GM18870 (cell line): ENCODE results near the gene PACC1.
"Not testable (repeated sequence)": the region's sequence is repeated elsewhere in the genome, so short reads cannot be mapped to it uniquely, and the experiment has no call there.

Experiments
- ATAC-seq: cut with Tn5 transposase; IDR thresholded peaks from one replicate; pipeline ENCODE4 v1.9.1; 2021; ENCODE audit warnings: moderate library complexity; ENCODE audit not compliant: unreplicated experiment

Gene PACC1

GRCh38 chr1:212397171-212397570, 17.5 kb downstream of the PACC1 start:
- ATAC-seq: no peak

DNA sequence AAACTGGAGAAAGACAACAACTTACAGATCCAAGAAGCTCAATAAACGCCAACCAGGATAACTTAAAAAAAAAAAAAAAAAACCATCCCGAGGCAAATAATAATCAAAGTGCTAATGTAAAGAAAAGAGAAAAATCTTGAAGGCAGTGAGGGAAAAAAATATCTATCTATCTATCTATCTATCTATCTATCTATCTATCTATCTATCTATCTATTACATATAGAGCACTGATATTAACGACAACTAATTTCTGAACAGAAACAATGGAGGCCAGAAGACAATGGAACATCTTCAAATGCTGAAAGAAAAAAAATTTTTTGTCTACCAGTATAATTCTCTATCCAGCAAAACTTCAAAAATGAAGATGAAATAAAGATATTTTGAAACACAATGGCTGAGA, 18.0 kb downstream of the PACC1 start:
- no peak for ATAC-seq

DNA sequence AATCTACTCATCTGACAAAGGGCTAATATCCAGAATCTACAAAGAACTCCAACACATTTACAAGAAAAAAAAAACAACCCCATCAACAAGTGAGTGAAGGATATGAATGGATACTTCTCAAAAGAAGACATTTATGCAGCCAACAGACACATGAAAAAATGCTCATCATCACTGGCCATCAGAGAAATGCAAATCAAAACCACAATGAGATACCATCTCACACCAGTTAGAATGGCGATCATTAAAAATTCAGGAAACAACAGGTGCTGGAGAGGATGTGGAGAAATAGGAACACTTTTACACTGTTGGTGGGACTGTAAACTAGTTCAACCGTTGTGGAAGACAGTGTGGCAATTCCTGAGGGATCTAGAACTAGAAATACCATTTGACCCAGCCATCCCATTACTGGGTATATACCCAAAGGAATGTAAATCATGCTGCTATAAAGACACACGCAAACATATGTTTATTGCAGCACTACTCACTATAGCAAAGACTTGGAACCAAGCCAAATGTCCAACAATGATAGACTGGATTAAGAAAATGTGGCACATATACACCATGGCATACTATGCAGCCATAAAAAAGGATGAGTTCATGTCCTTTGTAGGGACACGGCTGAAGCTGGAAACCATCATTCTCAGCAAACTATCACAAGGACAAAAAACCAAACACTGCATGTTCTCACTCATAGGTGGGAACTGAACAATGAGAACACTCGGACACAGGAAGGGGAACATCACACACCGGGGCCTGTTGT, 18.8 kb downstream of the PACC1 start:
- not testable (repeated sequence) for ATAC-seq

DNA sequence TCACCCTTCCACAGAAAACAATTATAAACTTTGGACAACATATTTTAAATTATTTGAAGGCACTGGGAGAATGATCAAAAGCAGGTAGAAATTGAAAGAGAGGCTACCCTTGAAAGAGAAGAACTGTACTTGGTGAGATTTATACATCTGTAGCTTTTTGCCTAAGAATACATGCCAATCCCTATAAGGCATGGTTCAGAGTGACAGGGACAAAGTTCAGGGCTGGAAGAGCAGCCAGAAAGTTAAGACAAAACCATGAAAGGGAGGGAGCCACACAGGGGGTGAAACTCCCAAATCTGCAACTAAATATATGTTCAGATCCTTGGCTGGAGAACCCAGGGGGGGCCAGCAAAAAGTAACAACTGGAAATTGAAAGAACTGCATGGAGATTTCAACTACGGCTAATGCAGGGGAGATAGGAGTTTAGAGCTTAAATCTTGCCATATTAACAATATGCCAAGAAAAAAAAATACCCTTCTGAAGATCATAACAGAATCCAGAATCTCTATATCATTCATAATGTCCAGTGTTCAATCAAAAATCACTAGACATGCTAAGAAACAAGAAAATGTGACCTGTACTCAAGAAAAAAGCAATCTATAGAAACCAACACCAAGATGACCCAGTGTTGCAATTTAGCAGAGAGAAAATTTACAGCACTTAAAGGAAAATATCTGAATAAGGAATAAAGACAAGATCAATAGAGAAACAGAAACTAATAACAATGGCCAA, 25.5 kb downstream of the PACC1 start:
- ATAC-seq: no peak

DNA sequence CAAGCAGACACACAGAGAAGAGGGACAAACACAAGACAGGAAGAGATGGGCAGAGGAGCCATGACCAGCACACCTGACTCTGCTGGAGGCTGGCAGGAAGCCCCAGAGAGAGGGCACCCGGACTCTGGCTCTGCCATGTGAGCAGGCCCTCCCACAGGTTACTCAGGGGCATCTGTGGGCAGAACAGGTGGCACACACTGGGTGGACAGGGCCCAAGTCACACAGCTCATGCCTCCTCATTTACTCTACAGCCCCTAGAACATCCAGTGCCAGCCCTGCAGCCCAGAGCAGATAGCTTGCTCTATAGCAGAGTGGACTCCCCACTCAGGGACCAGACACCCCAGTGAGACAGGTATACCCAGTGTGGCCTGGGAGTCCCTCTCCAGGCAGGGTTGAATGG, 28.7 kb downstream of the PACC1 start:
- ATAC-seq: no peak

- ATAC-seq: no peak
Measured at GRCh38 chr1:212381397-212382035, 33.2 kb downstream of the PACC1 start.

DNA sequence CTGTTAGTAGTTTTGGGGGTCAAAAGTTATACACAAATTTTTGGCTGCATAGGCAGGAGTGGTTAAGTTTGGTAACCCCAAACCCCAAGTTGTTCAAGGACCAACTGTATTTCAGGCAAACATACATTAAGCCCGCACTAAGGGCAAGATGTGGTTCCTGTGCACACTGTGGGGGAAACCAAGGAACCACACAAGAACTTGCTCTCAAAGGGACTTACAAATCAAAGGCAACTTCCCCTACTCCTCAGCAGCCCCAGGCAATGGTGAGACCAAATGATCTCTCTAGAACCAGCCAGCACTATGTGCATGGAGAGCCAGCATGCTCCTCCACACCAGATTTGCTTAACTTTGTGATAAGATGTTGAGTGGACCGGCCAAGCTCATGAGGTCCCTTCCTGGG, 35.3 kb downstream of the PACC1 start:
- ATAC-seq: no peak

DNA sequence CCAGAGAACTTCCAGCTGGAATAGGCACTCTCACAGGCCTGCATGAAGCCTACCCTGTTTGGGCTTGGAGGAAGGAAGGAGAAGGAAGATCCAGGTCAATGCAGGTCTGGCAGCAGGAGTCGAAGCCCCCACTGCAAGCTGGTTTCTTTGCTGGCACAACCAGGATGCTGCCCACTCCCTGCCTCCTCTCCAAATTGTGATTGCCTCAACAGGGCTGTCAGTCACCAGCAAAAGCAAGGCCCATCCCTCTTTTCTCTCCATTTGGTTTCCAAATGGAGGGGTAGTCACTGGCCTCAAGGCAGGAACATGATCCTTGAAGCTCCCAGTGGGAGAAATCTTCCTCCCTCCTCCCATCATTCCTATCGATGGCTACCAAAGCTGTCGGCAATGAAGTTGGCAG, 37.0 kb downstream of the PACC1 start:
- no peak for ATAC-seq

DNA sequence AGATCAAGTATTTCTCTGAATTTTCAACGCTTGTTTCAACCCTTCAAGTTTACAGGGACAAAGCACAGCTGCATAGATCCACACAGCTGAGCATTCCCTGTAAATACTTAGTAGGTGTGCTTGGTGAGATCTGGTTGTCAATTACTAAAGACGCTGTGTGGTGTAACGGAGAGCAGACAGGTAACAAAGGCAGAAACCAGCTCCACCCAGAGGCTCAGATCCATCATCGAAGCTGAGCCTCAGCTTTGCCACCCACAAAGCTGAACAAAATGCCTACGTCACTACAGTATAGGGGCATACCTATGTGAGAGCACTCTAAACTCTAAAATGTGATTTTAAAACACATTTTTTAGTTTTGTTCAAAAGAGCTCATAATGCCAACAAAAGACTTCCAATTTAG, 38.7 kb downstream of the PACC1 start:
- ATAC-seq: no peak

DNA sequence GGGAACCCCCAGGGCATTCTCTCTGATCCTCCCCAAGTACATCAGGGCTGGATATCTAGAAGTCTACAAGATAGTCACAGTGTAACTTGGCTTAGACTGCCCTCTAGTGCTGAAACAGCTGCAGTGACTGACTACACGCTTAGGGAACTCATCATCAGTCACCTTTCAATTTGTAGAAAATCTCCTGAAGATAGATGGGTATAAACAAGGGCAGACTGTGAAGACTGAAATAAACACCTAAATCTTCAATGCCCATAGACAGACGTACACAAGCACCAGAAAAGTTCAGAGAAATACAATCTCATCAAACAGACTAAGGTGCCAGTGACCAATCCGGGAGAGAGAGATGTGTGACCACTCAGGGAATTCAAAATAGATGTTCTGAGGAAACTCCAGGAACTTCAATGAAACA, 46.6 kb downstream of the PACC1 start:
- ATAC-seq: peak; percentile 72

DNA sequence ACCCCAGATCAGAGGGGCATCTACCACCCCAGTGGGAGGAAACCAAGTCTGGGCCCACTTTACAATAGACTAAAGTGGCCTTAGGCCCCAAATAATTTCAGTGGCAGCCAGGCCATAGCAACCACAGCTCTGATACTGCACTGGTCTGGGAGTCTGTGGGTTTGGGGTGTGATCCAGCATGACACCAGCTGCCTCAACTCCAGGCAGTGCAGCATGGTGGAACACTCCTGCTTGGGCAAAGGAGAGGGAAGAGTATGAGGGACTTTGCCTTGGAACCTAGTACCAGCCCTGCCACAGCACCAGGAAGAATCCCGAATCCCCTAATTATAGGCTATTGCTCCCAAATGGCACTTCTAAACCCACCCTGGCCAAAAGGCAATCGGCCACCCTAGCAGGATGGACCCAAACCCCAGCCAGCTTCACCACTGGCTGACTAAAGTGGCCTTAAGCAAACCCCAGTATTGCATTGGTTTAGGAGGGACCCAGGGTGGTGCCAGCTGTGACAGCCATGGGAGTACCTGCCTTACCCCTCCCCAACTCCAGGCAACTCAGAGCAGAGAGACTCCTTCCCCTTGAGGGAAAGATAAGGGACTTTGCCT, 47.1 kb downstream of the PACC1 start:
- no peak for ATAC-seq

DNA sequence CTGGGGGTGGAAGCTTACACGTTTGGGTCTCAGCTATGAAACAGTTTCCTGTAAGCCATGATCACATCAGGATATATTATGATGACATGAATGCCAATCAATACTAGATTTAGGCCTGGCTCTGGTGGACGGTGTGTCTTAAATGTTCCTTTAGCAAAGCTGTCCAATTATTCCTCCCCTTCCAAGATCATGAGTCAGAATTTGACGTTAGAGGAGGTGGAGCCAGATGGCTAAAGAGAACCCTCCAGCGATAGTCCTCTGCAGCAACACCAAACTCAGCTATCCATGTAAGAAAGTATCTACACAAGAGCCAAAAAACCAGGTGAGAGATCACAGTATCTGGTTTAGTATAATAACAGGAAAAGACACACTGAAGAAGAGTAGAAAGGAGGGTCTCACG, 47.8 kb downstream of the PACC1 start:
- no peak for ATAC-seq

DNA sequence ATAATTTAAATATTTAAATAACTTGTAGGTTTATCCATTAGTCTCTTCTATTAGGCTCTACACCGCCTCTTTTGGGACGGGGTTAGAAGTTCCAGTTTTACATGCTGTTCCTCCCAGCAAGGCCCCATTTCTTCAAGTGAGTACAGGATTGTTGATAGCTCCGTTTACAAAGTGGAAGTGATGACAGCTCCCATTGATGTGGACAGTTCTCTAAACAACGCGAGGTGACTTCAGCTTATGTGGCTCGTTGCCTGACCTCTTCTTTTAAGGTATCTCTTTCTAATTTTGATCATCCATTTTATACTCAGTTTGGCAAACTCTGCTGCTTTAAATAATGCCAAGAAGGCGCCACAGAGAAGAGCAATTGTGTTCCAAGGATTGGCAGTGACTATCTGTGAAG, 49.7 kb downstream of the PACC1 start:
- ATAC-seq: no peak

- no peak for ATAC-seq
Measured at GRCh38 chr1:212359794-212360479, 54.7 kb downstream of the PACC1 start.

DNA sequence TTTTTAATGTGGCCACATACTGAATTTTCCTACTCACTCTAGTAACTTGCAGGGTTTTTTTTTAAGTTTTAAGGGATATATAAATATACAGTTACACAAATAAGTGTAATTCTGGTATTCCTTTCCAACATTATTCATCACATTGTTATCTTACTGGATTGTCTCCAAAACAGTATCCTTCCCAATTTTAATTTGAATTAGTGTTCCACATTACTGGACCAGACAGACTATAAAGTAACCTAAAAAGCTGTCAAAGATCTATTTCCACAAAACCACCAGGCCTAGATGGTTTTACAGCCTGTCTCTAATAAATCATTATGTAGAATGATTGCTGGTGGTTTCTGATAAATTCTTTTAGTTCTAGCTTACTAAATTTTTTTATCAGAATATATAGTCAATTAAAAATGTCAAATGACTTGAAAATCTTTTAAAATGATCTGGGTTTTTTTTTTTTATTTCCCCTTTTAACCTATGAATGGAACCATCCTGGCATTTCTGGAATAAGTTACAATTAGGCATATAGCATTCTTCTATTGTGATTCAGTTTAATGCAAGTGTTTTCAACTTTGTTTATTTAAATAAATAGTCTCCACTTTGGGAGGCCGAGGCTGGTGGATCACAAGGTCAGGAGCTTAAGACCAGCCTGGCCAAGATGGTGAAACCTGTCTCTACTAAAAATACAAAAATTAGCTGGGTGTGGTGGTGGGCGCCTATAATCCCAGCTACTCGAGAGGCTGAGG, 59.3 kb downstream of the PACC1 start:
- ATAC-seq: no peak

- ATAC-seq: no peak
Measured at GRCh38 chr1:212354464-212354863, 60.2 kb downstream of the PACC1 start.

GRCh38 chr1:212353181-212353580, 61.5 kb downstream of the PACC1 start:
- no peak for ATAC-seq

DNA sequence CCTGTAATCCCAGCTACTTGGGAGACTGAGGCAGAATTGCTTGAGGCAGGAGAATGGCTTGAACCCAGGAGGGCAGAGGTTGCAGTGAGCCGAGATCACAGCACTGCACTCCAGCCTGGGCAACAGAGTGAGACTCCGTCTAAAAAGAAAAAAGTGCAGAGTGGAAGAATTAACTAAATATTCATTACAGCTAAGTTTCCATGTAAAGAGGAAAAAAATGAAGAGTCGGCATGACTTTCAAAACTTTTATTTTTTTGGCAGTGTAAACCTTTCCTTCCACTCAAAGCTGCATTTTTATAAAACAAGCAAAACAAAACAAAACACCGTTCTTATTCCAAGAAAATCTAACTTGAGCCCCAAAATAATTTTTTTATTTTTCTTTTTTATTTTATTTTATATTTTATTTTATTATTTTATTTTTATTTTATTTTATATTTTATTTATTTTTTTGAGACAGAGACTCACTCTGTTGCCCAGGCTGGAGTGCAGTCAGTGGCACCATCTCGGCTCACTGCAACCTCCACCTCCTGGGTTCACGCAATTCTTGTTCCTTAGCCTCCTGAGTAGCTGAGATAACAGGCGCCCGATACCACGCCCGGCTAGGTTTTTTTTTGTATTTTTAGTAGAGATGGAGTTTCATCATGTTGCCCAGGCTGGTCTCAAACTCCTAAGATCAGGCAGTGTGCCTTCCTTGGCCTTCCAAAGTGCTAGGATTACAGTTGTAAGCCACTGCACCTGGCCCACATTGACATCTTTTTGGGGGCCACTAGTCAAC, 62.9 kb downstream of the PACC1 start:
- ATAC-seq: no peak

- ATAC-seq: no peak
Measured at GRCh38 chr1:212346601-212347000, 68.1 kb downstream of the PACC1 start.

GRCh38 chr1:212344905-212345304, 69.8 kb downstream of the PACC1 start:
- ATAC-seq: no peak
